GM19372 (cell line): ENCODE results near the gene GTPBP6.
"Not testable (repeated sequence)": the region's sequence is repeated elsewhere in the genome, so short reads cannot be mapped to it uniquely, and the experiment has no call there.

Source experiments
- ATAC-seq: cut with Tn5 transposase; IDR thresholded peaks from one replicate; pipeline ENCODE4 v1.9.1; 2021; ENCODE audit warnings: mild to moderate bottlenecking, low read depth, moderate library complexity; ENCODE audit not compliant: unreplicated experiment

The GTPBP6 gene

DNA sequence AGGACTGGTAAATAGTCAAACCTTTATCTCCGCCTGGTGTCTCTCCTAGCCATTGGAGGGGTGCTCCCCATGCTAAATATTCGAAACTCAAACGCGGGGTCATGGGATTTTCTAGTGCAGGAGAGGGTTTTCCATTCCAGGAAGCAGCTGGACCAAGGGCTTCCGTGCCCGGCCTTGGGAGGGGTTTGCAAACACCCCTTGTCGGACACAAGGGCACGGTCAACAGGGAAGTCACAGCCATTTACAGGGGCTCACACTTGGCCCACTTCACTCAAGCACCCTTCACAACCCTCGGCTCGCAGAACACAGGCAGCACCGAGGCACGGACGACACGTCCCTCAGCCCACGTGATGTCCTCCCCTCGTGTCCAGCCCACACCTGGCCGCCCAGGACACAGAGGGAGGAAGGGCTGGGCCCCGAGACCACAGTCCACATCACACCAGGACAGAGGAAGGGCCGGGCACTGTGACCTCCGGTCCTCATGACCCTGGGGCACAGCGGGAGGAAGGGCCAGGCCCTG is 47.7 kb downstream of the GTPBP6 start:
- no peak for ATAC-seq

DNA sequence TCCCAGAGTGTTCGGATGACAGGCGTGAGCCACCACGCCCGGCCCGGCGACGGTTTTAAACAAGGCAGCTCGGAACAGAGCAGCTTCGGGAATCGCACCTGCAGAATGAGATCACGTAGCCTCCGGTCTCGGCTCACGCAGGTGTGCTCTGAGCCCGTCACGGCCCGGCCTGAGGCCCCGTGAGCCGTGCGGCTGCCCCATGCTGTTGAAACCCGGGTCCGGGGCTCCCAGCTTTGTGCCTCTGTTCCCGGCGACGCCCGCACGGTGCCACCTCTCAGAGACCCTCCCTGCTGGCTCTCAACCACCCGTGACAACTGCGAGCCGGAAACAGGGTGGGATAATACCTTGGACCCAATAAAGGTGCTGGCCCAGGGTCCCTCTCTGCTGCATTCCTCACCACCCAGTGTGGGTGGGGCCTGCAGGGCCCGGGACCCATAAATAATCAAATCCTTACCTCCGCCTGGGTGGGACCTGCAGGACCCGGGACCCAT is 50.8 kb downstream of the GTPBP6 start:
- ATAC-seq, result no peak

DNA sequence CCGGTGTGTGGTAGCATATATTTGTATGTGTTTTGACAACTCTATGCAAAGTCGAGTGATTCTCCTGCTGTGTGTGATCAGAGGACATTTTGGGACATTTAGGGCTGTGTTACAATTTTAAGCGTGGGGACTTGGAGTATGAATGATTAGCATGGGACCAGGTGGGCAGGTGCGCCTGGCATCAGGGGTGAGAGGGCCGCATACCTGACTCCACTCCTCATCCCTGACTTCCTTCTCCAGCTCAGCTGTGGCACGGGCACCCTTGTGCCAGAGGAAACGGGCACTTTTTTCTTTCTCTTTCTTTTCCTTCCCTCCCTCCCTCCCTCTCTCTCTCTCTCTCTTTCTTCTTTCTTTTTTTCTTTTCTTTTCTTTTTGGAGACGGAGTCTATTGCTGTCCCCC is 53.1 kb downstream of the GTPBP6 start:
- ATAC-seq, result no peak

DNA sequence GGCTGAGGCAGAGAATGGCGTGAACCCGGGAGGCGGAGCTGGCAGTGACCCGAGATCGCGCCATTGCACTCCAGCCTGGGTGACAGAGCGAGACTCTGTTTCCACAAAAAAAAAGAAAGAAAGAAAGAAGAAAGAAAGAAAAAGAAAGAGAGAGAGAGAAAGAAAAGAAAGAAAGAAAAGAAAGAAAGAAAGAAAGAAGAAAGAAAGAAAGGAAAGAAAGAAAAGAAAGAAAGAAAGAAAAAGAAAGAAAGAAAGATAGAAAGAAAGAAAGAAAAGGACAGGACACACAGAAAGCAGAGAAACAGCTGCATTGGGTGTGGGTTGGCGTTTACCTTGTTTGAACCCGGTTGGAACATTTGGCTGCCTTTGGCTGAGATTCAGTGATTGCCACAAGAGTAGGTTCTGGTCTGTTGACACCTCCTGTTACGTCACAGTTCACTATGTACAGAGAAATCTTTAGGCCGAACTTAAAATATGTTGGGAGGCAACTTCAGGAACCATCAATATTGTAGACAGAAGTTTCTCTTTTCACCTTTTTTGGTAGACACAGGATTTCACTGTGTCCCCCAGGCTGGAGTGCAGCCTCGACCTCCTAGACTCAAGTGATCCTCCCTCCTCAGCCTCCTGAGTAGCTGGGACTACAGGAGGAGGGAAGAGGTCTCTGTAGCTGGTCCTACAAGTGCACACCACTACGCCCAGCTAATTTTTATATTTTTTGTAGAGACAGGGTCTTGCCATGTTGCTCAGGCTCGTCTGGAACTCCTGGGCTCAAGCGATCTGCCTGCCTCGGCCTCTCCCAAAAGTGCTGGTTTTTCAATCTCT is 53.8 kb downstream of the GTPBP6 start:
- no peak for ATAC-seq

DNA sequence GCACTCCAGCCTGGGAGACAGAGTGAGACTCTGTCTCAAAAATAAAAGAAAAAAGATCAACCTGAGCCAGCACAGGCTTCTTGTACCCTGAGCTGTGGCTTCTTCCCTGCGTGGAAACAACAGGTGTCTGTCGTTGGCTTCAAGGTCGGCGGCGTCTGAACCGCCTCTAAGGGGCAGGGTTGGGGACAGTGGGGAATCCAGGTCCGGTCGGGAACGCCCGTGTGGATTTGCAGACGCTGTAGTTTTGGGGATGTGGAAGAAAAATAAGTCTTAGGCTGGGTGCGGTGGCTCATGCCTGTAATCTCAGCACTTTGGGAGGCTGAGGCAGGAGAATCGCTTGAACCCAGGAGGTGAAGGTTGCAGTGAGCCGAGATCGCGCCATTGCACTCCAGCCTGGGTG is 54.6 kb downstream of the GTPBP6 start:
- ATAC-seq, result not testable (repeated sequence)

DNA sequence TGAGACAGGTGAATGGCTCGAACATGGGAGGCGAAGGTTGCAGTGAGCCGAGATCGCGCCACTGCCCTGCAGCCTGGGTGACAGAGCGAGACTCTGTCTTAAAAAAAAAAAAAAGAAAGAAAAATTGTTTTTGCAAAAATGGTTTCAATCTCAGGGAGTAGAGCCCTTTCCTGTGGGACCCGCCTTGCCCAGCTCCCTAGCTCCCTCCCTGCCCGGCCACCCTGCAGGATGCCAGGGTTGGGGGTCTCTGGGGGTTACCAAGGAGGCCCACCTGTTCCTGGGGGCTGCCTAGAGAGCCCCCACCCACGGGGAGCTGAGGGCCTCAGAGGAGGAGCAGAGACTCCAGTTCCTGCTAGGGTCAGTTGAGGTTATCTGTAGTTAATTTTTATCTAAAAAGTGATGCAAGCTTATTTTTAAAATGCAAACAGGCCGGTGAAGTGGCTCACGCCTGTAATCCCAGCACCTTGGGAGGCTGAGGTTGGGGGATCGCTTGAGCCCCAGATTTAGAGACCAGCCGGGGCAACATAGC is 56.2 kb downstream of the GTPBP6 start:
- ATAC-seq, result no peak

DNA sequence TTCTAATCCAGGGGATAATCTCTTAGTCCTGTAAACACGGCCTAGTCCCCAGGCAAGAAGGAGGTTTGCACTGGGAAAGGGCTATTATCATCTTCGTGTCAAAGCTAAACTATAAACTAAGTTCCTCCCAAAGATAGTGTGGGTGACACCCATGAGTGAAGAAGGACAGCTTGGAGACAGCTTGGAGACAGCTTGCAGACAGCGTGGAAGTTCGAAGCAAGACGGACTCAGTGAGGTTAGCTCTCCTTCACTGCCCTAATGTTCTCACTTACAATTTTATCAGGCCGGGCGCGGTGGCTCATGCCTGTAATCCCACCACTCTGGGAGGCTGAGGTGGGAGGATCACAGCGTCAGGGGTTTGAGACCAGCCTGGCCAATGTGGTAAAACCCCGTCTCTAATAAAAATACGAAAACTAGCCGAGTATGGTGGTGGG is 56.7 kb downstream of the GTPBP6 start:
- no peak for ATAC-seq

DNA sequence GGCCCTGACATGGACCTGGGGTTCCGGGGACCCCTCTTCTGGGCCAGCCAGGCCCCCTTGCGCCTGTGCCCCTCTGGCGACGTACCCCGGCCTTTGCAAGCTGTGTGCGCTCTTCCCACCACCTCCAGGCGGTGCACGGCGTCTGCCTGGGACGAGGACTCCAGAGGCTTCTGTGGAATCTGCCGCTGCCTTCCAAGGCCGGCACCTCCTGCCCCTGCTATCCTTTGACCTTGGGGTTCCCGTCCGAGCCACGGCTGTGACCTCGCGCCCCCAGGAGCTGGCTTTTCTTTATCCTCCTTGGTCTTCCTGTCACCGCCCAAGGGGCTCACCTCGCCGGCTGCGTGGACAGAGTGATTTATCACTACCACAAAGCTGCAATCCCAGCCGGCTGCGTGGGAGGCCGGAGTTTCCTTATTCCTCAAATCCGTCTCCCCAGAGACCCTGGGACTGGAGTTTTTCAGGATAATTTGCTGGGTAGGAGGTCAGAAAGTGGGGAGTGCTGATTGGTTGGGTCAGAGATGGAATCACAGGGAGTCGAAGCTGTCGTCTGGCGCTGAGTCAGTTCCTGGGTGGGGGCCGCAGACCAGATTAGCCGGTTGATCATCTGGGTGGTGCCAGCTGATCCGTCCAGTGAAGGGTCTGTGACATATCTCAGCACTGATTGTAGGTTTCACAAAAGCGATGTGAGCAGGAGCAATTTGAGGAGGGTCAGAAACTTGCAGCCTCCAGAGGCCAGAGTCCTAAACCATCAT is 57.3 kb downstream of the GTPBP6 start:
- no peak for ATAC-seq

DNA sequence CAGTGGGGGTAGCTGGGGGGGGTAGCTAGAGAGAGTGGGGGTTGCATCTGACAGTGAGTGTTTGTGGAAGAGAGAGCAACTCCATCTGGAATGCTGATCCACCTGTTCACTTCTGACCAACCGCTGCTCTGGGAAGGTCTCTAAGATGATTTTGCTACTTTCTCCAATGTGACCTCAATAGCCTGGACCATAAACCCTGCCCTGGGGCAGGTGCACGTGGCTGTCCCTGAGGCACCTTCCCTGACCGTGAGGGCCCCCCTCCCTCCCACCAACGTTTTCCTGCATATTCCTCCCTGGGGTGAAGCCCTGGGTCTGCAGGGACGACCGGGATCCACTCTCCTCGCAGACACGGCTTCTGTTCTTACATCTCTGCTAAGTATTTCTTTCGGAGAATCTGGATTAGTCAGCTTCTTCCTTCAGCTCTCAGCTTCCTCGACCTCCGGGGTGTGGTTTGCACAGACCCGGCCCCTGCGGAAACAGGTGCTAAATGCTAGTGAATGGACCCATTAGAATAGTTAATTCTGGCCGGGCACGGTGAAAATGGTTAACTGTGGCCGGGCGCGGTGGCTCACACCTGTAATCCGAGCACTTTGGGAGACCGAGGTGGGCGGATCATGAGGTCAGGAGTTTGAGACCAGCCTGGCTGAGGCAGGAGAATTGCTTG is 58.8 kb downstream of the GTPBP6 start:
- ATAC-seq, result no peak

DNA sequence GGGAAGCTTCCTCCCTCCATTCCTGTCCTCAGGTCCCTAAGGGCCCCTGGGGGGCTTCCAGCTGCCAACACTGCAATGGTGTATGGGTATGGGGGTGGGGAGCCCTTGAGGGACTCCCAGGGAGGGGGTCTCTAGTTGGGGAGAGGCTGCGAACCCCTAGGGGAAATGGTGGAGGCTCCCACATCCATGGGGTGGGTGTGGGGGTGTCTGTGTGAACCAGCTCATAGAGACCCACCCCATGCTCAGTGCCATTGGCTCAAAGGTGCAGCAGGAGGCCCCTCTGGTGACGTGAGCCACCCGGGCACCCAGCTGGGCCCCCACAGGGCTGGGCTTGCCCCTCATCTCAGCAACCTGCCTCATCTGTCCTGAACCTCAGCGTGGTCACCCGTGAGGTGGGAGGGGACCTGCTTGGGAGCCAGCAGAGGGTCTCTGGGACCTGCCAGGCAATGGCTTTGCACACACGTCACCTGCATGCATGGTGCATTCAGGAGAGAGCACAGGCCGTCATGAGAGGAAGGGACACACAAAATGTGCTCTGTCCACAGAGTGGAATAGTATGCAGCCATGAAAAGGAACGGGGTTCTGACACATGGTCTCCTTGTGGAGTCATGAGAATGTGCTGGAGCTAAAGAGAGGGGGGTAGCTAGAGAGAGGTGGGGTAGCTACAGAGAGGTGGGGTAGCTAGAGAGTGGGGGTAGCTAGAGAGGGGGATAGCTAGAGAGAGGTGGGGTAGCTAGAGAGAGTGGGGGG is 60.1 kb downstream of the GTPBP6 start:
- ATAC-seq, result no peak

DNA sequence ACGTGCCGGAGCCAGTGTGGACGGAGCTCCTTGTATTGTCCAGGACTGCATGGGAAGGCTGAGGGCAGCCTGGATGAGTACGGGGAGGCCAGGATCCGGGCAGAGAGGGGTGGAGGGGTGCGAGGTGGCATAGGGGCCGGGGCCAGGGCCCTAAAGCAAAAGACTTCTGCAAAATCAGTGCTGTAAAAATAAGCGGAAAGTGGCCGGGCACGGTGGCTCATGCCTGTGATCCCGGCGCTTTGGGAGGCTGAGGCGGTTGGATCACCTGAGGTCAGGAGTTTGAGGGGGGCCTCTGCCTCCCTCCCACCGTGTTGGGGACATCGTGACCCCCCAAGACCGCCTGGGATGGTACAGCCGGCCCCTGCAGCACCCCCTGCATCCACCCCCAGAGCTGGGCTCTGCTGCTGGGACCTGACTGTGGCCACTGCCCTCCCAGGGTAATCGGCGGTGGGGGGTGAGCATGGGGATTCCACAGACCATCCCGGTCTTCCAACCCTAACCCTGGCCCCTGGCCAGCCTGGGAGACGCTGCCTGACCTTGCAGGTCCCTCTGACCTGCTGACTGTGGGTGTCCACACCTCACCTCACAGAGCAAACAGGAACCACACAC is 60.8 kb downstream of the GTPBP6 start:
- ATAC-seq, result no peak

DNA sequence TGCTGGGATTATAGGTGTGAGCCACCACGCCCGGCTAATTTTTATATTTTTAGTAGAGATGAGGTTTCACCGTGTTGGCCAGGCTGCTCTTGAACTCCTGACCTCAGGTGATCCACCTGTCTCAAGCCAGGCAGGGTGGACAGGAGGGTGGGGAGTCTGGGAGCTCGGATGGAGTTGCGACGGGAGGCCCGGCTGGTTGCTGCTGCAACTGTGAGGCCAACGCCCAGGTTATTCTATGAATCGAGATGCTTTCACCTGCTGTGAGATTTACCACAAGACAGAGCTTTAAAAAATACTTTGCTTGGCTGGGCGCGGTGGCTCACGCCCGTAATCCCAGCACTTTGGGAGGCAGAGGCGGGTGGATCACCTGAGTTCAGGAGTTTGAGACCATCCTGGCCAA is 61.5 kb downstream of the GTPBP6 start:
- ATAC-seq, result not testable (repeated sequence)

DNA sequence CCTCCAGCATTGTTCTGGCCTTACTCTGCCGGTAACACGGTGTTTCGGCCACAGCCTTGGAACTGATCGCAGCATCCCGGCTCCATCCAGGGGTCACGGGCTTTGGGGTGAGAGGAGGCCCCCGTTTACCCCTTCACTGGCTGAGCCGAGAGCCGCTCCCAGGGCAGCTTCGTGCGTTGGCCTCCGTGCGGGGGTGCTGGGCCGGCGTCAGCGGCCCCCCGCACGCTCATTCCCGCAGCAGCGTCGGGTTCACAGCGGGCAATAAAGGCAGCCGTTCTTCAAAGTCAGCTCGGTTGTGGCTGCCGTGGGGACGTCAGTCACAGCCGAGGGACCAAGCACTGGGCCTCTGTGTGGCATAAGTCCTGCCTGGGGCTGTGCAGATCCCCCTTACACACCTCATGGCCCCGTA is 62.7 kb downstream of the GTPBP6 start:
- no peak for ATAC-seq
